HL-60 (cell line): Measurements from ENCODE around the gene ASB16.

Experiments used
- GABPA ChIP-seq: IDR thresholded peaks from 2 replicates; pipeline ENCODE4 v1.6.1; 2012; ENCODE audit warnings: low read depth
- POLR2AphosphoS5 ChIP-seq: IDR thresholded peaks from 2 replicates; pipeline ENCODE4 v1.6.1; 2012; ENCODE audit warnings: low read depth
- SPI1 ChIP-seq: IDR thresholded peaks from 2 replicates; pipeline ENCODE4 v1.6.1; 2012; ENCODE audit warnings: low read depth, mild to moderate bottlenecking, borderline replicate concordance
- TF ChIP-seq, protein P1 (sequence below): IDR thresholded peaks from 2 replicates; pipeline ENCODE4 v1.6.1; 2012; ENCODE audit warnings: low read depth; ENCODE audit not compliant: insufficient replicate concordance
- TF ChIP-seq, protein P2 (sequence below): IDR thresholded peaks from one replicate; pipeline ENCODE4 v1.5.1; 2011; ENCODE audit warnings: low read length, control low read depth, inconsistent platforms; ENCODE audit not compliant: insufficient read depth

DNA sequence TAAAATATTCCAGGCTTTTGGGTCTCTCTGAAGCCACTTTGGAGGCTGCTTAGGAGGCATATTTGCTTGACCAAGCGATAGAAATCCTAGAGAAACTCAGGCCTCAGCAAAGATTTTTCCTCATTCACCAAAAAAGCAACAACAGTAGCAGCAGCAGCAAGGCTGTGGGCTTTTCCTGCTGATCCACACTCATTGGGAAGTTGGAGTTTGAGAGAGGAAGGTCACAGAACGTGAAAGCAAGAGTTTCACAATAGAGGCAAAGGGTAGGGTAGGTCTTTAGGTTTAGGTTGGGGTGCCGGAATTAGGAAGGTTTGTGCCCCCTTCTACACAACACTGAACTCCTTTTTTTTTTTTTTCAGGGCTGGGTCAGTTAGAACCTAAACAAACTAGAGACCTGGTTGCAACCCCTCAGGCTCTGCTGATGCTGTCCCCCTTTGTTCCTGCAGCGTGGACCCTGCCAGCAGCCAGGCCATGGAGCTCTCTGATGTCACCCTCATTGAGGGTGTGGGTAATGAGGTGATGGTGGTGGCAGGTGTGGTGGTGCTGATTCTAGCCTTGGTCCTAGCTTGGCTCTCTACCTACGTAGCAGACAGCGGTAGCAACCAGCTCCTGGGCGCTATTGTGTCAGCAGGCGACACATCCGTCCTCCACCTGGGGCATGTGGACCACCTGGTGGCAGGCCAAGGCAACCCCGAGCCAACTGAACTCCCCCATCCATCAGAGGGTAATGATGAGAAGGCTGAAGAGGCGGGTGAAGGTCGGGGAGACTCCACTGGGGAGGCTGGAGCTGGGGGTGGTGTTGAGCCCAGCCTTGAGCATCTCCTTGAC lies 18.3 kb downstream of the ASB16 start:
- TF ChIP-seq, protein P1, sequence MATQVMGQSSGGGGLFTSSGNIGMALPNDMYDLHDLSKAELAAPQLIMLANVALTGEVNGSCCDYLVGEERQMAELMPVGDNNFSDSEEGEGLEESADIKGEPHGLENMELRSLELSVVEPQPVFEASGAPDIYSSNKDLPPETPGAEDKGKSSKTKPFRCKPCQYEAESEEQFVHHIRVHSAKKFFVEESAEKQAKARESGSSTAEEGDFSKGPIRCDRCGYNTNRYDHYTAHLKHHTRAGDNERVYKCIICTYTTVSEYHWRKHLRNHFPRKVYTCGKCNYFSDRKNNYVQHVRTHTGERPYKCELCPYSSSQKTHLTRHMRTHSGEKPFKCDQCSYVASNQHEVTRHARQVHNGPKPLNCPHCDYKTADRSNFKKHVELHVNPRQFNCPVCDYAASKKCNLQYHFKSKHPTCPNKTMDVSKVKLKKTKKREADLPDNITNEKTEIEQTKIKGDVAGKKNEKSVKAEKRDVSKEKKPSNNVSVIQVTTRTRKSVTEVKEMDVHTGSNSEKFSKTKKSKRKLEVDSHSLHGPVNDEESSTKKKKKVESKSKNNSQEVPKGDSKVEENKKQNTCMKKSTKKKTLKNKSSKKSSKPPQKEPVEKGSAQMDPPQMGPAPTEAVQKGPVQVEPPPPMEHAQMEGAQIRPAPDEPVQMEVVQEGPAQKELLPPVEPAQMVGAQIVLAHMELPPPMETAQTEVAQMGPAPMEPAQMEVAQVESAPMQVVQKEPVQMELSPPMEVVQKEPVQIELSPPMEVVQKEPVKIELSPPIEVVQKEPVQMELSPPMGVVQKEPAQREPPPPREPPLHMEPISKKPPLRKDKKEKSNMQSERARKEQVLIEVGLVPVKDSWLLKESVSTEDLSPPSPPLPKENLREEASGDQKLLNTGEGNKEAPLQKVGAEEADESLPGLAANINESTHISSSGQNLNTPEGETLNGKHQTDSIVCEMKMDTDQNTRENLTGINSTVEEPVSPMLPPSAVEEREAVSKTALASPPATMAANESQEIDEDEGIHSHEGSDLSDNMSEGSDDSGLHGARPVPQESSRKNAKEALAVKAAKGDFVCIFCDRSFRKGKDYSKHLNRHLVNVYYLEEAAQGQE: no peak
- TF ChIP-seq, protein P2, sequence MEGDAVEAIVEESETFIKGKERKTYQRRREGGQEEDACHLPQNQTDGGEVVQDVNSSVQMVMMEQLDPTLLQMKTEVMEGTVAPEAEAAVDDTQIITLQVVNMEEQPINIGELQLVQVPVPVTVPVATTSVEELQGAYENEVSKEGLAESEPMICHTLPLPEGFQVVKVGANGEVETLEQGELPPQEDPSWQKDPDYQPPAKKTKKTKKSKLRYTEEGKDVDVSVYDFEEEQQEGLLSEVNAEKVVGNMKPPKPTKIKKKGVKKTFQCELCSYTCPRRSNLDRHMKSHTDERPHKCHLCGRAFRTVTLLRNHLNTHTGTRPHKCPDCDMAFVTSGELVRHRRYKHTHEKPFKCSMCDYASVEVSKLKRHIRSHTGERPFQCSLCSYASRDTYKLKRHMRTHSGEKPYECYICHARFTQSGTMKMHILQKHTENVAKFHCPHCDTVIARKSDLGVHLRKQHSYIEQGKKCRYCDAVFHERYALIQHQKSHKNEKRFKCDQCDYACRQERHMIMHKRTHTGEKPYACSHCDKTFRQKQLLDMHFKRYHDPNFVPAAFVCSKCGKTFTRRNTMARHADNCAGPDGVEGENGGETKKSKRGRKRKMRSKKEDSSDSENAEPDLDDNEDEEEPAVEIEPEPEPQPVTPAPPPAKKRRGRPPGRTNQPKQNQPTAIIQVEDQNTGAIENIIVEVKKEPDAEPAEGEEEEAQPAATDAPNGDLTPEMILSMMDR: no peak
- TF ChIP-seq POLR2AphosphoS5: no peak
- no peak for TF ChIP-seq SPI1
- no peak for TF ChIP-seq GABPA
